Neural progenitor cell (in vitro differentiated cells): ENCODE results near the gene ATRAID.

Source experiments
- EZH2 ChIP-seq: fragments of 200-600 bp; sonication (generic); IDR thresholded peaks from 2 replicates; pipeline ENCODE4 v1.6.1; 2017; ENCODE audit warnings: antibody characterized with exemption, mild to moderate bottlenecking, moderate library complexity
- EZH2phosphoT487 ChIP-seq: fragments of 200-600 bp; sonication (generic); IDR thresholded peaks from 2 replicates; pipeline ENCODE4 v1.6.1; 2017; ENCODE audit warnings: antibody characterized with exemption
- TF ChIP-seq, protein P1 (sequence below): fragments of 200-600 bp; sonication (generic); IDR thresholded peaks from 2 replicates; pipeline ENCODE4 v1.5.1; 2017; ENCODE audit warnings: antibody characterized with exemption, mild to moderate bottlenecking

DNA sequence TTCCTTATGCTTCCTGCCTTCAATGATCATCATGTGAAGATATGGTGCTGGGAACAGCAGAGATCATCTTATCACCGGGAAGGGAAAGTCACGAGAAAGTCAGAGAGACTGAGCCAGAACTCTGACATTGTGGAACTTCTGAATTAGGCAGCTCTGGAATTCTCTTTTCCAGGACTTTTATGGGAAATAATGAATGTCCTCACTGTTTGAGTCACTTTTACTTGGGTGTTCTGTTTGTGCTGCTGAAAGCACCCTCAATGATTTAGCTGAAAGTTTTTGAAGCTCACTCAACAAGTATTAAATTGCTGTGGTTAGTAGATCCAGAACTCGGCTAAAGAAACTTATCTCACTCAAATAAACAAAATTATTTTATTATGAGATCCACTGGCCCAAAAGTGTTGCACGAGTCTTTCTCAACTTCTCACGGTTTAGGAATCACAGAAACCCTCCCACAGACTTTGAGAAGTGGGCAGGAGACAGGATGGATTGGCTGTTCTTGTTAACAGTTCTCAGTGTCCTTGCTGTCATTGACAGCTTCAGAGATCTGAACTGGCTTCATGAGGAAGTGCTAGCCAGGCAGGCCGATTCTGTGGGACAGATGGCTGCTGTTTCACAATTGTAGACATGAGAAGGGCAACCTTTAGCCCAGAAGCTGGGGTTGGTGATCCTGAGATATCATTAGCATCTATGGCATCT lies 26.4 kb upstream of the ATRAID start:
- TF ChIP-seq, protein P1, sequence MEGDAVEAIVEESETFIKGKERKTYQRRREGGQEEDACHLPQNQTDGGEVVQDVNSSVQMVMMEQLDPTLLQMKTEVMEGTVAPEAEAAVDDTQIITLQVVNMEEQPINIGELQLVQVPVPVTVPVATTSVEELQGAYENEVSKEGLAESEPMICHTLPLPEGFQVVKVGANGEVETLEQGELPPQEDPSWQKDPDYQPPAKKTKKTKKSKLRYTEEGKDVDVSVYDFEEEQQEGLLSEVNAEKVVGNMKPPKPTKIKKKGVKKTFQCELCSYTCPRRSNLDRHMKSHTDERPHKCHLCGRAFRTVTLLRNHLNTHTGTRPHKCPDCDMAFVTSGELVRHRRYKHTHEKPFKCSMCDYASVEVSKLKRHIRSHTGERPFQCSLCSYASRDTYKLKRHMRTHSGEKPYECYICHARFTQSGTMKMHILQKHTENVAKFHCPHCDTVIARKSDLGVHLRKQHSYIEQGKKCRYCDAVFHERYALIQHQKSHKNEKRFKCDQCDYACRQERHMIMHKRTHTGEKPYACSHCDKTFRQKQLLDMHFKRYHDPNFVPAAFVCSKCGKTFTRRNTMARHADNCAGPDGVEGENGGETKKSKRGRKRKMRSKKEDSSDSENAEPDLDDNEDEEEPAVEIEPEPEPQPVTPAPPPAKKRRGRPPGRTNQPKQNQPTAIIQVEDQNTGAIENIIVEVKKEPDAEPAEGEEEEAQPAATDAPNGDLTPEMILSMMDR, result no peak
- TF ChIP-seq EZH2 (no peak), EZH2phosphoT487 (no peak)
